Kidney tubule cell (primary cell): ENCODE measurements around the gene ASCC2.
A peak's percentile ranks its signal among the peaks of the same experiment; 100 is the strongest.
"Not testable (repeated sequence)": the region's sequence is repeated elsewhere in the genome, so short reads cannot be mapped to it uniquely, and the experiment has no call there.

ENCODE experiments used
- DNase-seq: peaks from one replicate; pipeline ENCODE4 v3.0.0-alpha.2; 2018; ENCODE audit warnings: low spot score

ASCC2 gene

DNA sequence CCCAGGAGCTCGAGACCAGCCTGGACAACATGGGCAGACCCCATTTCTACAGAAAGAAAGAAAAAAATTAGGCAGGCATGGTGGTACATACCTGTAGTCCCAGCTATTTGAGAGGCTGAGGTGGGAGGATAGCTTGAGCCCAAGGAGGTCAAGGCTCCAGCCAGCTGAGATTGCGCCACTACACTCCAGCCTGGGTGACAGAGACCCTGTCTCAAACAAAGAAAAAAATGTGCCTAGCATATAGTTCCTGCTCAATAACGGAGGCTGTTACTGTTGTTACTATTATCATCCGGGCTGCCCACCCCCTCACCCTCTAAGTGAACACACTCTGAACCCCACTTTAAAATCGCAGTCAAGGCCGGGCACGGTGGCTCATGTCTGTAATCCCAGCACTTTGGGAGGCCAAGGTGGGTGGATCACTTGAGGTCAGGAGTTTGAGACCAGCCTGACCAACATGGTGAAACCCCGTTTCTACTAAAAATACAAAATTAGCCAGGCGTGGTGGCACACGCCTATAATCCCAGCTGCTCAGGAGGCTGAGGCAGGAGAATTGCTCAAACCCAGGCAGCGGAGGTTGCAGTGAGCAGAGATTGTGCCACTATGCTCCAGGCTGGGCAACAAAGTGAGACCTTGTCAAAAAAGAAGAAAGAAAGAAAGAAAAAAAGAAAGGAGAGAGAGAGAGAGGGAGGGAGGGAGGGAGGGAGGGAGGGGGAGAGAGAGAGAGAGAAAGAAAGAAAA lies 83.2 kb downstream of the ASCC2 start:
- not testable (repeated sequence) for DNase-seq

GRCh38 chr22:29753808-29754657 lies 84.0 kb downstream of the ASCC2 start:
- DNase-seq, result no peak

- DNase-seq, result no peak
Observed at GRCh38 chr22:29751669-29752068, 86.4 kb downstream of the ASCC2 start.

DNA sequence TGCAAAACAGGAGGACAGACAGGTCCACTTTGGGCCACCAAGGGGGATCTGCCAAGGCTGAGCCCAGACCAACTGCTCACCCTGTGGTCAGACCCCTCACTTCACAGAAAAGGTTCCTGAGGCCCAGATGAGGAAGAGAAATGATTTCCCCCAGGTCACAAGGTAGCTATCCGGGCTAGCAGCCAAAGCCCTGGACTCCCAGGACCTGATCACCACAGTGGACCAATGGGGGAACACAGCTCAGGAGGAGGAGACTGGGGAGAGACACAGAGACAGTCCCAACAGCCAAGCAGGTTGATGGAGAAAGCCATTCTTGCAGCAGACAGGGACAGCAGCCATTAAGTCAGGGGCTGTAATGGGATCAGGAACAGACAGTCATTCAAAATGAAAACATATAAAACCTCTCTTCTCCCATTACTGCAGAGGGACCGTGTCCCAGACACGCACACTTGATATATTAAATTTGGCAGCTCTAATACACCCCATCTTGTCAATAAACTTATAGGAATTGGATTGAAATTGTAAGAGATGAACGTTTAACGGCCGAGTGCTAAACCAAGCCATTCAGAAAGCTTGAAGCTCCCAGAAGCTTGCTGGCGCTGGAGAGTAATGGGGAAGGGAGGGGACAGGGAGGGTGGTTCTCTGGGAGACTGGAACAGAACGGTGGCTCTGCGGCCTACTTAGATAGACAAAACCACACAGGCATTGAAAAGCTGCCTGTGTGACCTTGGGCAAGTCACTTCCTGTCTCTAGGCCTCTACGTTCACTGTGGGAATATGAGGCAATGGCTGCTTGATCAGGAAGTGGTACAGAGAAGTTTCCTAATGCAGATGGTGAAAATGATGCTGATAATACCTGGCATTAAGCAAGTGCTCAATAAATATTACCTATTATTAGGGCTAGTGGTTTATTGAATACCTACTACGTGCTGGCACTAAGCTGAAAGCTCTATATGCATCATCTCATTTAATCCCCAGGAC lies 87.2 kb downstream of the ASCC2 start:
- DNase-seq, result no peak

DNA sequence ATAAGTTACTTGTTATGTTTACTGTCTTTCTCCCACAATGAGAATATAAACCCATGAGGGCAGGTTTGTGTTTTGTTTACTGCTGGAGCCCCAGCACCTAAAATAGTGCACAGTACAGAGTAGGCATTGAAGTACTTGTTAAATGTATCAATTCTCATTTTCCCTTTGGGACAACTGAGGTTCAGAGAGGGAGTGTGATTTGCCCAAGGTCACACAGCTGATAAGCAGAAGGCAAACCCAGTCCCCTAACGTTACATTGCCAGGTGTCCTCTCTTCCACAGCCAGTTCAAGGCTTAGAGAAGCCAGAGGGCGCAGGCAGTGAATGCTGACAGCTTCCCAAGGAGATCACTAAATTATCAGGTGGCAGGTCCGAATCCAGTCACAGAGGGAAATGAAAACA lies 88.0 kb downstream of the ASCC2 start:
- DNase-seq, result no peak

DNA sequence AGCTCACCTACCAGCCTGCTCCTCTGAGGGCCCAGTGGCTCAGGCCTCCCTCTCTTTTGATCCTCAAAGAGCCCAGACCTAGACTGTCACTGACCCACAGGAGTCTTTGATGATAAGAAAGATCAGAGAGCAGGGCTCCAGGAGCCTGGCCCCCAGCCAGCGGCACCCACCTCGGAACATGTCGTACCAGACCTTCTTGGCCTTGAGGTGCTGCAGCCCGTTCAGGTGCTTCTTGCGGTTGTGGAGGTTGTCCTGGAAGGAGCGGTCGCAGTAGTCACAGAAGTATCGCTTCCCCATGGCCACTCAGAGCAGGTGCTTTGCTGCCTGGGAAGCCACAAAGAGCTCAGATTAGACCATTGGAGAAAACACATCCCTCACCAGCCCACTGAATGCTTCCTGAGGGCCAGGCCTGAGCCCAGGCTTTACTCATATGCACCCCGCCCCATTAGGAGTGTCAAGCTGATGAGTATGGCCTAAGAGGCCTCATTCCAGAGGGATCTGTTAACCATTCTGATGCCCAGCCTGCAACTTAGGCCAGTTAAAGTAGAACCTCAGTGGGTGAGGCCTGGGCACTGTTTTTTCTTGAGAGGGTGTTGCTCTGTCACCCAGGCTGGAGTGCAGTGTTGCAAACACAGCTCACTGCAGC lies 89.7 kb downstream of the ASCC2 start:
- DNase-seq, result peak; percentile 17

DNA sequence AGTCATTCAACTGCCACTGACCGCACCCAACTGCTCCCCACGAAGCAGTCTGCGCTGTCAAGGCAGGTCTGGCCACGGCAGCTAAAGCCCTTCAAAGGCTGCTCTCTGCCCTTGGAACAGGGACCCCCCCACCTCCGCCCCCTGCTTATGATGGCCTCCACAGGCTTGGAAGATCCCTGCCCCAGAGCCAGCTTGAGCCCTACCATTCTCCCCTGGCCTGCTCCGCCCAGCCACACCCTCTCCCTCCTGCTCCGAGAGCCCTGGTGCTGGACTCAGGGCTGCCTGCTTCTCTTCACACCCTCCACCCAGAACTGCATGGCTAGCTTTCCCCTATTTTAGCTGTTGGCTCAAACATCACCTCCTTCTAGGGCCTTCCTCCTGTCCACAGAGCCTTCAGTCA lies 90.2 kb downstream of the ASCC2 start:
- DNase-seq, result no peak

- no peak for DNase-seq
Observed at GRCh38 chr22:29744902-29745301, 93.2 kb downstream of the ASCC2 start.

GRCh38 chr22:29742326-29742725 lies 95.7 kb downstream of the ASCC2 start:
- no peak for DNase-seq

DNA sequence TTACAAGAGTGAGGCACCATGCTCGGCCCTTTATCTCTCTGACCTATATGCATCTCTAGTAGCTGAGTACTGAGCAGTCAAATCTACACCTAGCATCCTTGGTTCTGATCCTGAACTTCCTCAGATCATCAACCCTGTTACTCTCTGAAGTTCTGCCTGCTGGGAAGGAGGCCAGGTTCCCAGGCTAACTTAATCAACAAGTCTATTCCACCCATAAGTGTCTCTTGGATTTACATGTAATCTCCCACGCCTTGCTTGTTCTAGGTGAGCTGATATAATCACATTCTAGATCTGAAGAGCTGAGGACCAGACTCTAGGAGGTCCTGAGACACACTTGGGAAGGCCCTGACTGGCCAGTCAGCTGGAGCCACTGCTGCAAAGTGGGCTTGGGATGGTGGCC lies 96.1 kb downstream of the ASCC2 start:
- DNase-seq, result no peak

DNA sequence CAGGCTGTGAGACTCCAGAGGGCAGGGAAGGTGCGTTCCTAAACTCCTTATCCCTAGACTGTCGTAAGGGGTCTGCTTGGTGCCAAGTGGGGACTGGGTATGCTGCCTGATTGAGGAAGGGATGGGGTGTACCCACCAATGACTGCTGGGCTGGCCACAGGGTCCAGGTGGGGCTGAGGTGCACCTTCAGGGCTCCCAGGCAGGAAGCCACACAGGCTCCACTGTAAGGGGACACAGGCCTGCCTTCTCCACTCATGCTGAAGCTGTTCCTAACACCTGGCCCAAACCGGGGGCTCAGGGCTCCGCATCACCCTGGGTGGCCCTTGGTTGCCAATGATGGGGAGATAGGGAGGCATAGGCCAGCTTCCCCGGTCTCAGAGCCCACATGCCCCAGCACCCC lies 97.9 kb downstream of the ASCC2 start:
- no peak for DNase-seq

DNA sequence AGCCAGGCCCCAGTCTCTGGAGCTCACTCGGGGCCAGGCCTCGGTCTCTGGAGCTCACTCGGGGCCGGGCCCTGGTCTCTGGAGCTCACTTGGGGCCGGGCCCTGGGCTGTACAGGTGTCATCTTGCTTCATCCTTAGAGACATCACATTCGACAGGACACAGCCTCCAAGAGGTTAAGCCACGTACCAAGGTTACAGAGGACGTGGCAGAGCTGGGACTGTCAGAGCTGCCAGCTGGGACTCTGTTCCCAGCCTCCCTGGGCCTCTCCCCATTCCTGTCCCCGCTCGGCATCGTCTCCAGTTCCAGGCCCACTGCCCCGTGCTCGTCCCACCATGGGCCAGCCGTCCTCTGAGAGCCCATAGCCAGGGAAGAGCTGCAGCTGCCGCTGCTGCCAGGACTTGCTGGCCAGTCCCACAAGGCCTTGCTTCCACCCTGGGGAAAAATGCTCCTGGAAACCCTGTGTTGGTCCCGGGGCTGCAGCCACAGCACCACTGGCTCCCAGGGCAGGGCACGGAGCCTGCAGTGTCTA lies 98.7 kb downstream of the ASCC2 start:
- DNase-seq, result no peak
